AG20443 (cell line): Measurements from ENCODE around the gene COPS4.
"Not testable (repeated sequence)": the region's sequence is repeated elsewhere in the genome, so short reads cannot be mapped to it uniquely, and the experiment has no call there.

Experiments
- DNase-seq: peaks from one replicate; pipeline ENCODE4 v3.0.0; 2012; ENCODE audit warnings: low spot score, mixed read lengths

COPS4 gene

GRCh38 chr4:83023599-83023998, 11.4 kb upstream of the COPS4 start:
- not testable (repeated sequence) for DNase-seq

- no peak for DNase-seq
These were observed 10.8 kb upstream of the COPS4 start for GRCh38 chr4:83024233-83024632.

GRCh38 chr4:83025563-83025962, 9.4 kb upstream of the COPS4 start:
- DNase-seq = no peak

- DNase-seq = no peak
These were observed 6.0 kb upstream of the COPS4 start for GRCh38 chr4:83028976-83029375.

GRCh38 chr4:83029688-83030087, 5.3 kb upstream of the COPS4 start:
- DNase-seq = no peak

- no peak for DNase-seq
These were observed 2.1 kb downstream of the COPS4 start for GRCh38 chr4:83036991-83037665.

GRCh38 chr4:83040269-83040668, 5.3 kb downstream of the COPS4 start:
- no peak for DNase-seq

GRCh38 chr4:83043157-83043556, 8.2 kb downstream of the COPS4 start:
- not testable (repeated sequence) for DNase-seq

- DNase-seq = peak; percentile 72
These were observed 8.9 kb downstream of the COPS4 start for GRCh38 chr4:83043801-83044407.

GRCh38 chr4:83046693-83047473, 11.9 kb downstream of the COPS4 start:
- DNase-seq = no peak

- not testable (repeated sequence) for DNase-seq
These were observed 13.8 kb downstream of the COPS4 start for GRCh38 chr4:83048781-83049180.

GRCh38 chr4:83054928-83055327, 19.9 kb downstream of the COPS4 start:
- peak; percentile 20 for DNase-seq

GRCh38 chr4:83062739-83063138, 27.8 kb downstream of the COPS4 start:
- DNase-seq = no peak

GRCh38 chr4:83065266-83065665, 30.3 kb downstream of the COPS4 start:
- DNase-seq = no peak

- no peak for DNase-seq
These were observed 32.2 kb downstream of the COPS4 start for GRCh38 chr4:83067058-83067639.

- no peak for DNase-seq
These were observed 36.1 kb downstream of the COPS4 start for GRCh38 chr4:83071116-83071515.

GRCh38 chr4:83074086-83074704, 39.2 kb downstream of the COPS4 start:
- DNase-seq = peak; percentile 72

GRCh38 chr4:83074783-83075182, 39.8 kb downstream of the COPS4 start:
- DNase-seq = not testable (repeated sequence)

- DNase-seq = peak; percentile 65
These were observed 40.5 kb downstream of the COPS4 start for GRCh38 chr4:83075311-83076095.

GRCh38 chr4:83080561-83080960, 45.6 kb downstream of the COPS4 start:
- no peak for DNase-seq

GRCh38 chr4:83082777-83083176, 47.8 kb downstream of the COPS4 start:
- no peak for DNase-seq
